ENCODE results near the gene RAP1GAP.

GRCh38 chr1:21685946-21686678, 17.0 kb upstream of the RAP1GAP start:
- no peak for TF ChIP-seq EZH2 (IDR thresholded peaks at IDR 0.05)
- TF ChIP-seq CTCF (IDR thresholded peaks at IDR 0.05) = no peak
